GM23248 (cell line): Measurements from ENCODE around the gene GIN1.

Source experiments
- EZH2 ChIP-seq: fragments of 200-600 bp; sonication (generic); IDR thresholded peaks from 2 replicates; pipeline ENCODE4 v1.6.1; 2018; ENCODE audit warnings: antibody characterized with exemption, mild to moderate bottlenecking; ENCODE audit not compliant: insufficient read depth, poor library complexity, severe bottlenecking
- EZH2phosphoT487 ChIP-seq: fragments of 200-600 bp; sonication (generic); IDR thresholded peaks from 2 replicates; pipeline ENCODE4 v1.6.1; 2018; ENCODE audit warnings: antibody characterized with exemption, moderate library complexity, mild to moderate bottlenecking, low read depth; ENCODE audit not compliant: insufficient read depth

DNA sequence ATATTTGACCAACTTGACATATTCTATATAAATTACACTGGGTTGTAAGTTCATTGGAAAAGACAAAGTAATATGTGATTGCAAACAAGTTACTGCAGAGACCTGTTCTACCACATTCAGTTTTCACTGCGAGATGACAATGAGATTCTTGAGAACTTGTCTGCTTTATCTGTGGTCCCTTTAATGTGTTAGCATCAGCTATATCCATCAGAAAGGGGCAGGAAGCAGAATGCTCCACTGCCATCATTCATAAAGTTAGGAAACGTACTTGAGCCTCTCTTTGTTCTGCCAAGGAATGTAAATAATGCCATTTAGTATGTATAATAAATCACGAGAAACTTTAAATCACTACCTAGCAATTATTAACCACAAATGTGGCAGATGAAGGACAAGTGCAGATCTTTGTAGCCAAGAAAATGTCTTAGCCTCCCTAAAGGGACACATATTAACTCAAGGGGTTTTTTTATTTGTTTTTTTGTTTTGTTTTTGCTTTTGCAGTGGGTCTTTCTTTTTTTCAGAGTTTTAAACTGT lies 59.4 kb downstream of the GIN1 start:
- no peak for TF ChIP-seq EZH2
- TF ChIP-seq EZH2phosphoT487 = no peak
